Measurements from ENCODE around the gene PHF21B. TPM values are rescaled to one million over a fixed set of nuclear protein-coding genes. Genes with fewer than 3 reads are reported as not detected.

PHF21B gene
- total RNA-seq, 1 donor from 2014 or later: not detected

DNA sequence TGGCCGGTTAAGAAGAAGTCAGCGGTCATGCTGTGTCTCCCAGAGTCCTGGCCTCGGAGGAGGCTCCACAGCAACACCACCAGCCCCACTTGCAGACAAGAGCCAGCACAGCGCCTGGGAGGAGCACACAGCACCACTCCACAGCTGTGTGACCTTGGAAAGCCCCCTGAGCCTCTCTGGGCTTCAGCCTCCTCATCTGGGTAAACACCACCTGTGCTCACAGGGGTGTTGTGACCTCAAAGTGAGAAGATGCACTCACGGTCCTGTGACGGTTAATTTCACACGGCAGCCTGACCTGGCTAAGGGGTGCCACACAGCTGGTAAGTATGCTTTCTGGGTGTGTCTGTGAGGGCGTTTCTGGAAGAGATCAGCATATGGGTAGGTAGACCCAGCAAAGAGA lies 54.7 kb downstream of the PHF21B start:
- Mint-ChIP-seq H3K9me3 (peaks cover 7% of the 10 kb centered on the region), H3K4me1 (no peaks in the 10 kb centered on the region), H3K36me3 (ENCODE audit: low read depth) (no peaks in the 10 kb centered on the region), H3K27me3 (peaks cover 4% of the 10 kb centered on the region), H3K4me3 (no peak overlapping the region), H3K27ac (no peak overlapping the region)
- ChIA-PET CTCF (no interaction called here), POLR2A (no interaction called here)
- TF ChIP-seq, protein P1, sequence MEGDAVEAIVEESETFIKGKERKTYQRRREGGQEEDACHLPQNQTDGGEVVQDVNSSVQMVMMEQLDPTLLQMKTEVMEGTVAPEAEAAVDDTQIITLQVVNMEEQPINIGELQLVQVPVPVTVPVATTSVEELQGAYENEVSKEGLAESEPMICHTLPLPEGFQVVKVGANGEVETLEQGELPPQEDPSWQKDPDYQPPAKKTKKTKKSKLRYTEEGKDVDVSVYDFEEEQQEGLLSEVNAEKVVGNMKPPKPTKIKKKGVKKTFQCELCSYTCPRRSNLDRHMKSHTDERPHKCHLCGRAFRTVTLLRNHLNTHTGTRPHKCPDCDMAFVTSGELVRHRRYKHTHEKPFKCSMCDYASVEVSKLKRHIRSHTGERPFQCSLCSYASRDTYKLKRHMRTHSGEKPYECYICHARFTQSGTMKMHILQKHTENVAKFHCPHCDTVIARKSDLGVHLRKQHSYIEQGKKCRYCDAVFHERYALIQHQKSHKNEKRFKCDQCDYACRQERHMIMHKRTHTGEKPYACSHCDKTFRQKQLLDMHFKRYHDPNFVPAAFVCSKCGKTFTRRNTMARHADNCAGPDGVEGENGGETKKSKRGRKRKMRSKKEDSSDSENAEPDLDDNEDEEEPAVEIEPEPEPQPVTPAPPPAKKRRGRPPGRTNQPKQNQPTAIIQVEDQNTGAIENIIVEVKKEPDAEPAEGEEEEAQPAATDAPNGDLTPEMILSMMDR (IDR thresholded peaks at IDR 0.05): no peak
- intact Hi-C loops (cut with micrococcal nuclease): no loop called here
- no peak for ATAC-seq (ENCODE audit: low read depth)
- no peak for DNase-seq

DNA sequence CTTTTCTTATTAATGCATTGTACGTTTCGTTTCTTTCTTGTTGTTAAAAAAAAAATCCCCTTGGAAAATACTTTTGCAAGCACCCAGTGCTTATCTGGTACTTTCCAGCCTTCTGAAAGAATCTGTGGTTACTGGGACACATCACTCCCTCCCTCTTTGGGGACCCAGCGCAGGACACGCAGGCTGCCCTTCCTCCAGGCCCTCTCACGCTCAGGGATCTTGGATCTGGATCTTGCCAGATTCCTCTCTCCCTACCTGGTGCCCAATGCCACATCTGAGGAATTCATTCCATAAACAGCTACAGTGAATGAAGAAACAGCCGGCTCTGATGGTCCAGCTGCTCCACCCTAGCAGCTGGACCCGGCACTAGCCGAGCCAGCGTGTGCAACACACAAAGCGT lies 55.7 kb downstream of the PHF21B start:
- no peaks in the 10 kb centered on the region for H3K4me1 Mint-ChIP-seq
- H3K27me3 Mint-ChIP-seq: peaks cover 4% of the 10 kb centered on the region
- no peaks in the 10 kb centered on the region for H3K36me3 Mint-ChIP-seq (ENCODE audit: low read depth)
- H3K9me3 Mint-ChIP-seq: peaks cover 7% of the 10 kb centered on the region
- no peak overlapping the region for H3K4me3 Mint-ChIP-seq
- POLR2A ChIA-PET: no interaction called here
- DNase-seq: no peak
- no peak overlapping the region for H3K27ac Mint-ChIP-seq
- TF ChIP-seq, protein P1 (IDR thresholded peaks at IDR 0.05): no peak
- ATAC-seq (ENCODE audit: low read depth): no peak
- intact Hi-C loops (cut with micrococcal nuclease): no loop called here
- CTCF ChIA-PET: no interaction called here

DNA sequence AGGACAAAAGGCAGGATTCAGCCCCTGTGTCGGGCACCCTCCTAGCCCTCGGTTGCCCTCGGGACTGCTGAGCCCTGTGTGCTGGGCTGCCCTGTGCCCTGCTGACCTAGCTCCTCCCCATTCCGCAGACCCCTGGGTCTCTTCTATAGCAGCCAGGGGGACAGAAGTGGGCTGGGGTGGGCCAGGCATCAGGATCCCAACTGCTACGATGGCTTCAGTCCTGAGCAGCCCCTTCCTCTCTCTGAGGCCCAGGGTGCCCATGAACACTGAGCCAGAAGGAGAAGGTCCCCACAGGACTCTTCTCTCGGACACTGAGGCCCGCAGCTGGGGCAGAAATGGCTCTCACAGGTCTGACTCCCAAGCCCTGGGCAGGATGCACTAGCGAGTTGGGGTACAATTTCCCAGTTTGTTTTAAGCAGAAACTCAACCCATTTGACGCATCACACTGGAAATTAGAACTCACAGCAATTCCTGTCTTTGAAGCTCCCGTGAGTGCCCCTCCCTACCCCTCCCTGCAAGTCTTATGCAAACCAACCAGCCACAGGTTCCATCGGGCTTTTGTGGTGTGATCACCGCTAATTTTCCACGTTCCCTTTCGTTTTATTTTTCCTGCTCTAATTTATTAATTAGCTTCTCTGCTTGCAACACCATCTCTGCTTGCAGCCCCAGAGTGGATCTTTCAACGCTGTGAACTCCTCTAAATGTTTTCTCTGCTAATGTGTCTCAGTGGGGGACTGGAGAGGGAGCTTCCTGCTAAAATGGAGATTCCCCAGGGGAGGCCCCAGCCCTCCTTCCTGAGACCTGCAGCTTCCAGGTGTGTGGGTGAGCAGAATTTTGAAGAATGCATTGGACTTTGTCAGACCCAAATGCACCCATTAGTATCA lies 56.7 kb downstream of the PHF21B start:
- Mint-ChIP-seq H3K27ac (no peak overlapping the region), H3K27me3 (peaks cover 2% of the 10 kb centered on the region), H3K9me3 (peaks cover 7% of the 10 kb centered on the region), H3K4me1 (no peaks in the 10 kb centered on the region), H3K36me3 (ENCODE audit: low read depth) (no peaks in the 10 kb centered on the region), H3K4me3 (no peak overlapping the region)
- intact Hi-C loops (cut with micrococcal nuclease): no loop called here
- ATAC-seq (ENCODE audit: low read depth): no peak
- no peak for DNase-seq
- TF ChIP-seq, protein P1 (IDR thresholded peaks at IDR 0.05): no peak
- CTCF ChIA-PET: no interaction called here
- POLR2A ChIA-PET: no interaction called here

DNA sequence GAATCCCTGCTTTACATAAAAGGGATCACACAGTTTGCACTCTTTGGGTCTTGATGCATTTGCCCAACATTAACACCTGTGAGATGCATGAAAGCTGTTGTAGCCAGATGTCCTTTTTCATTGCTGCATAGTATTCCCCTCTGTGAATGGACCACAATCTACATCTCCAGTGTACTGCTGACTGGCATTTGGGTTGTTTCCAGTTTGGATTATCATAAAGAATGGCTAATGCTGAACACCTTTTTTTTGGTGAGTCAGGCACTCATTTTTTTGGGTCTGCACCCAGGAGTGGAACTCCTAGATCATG lies 58.3 kb downstream of the PHF21B start:
- Mint-ChIP-seq H3K4me1 (no peaks in the 10 kb centered on the region), H3K27me3 (no peaks in the 10 kb centered on the region), H3K9me3 (peaks cover 7% of the 10 kb centered on the region), H3K27ac (no peak overlapping the region), H3K4me3 (no peak overlapping the region), H3K36me3 (ENCODE audit: low read depth) (no peaks in the 10 kb centered on the region)
- TF ChIP-seq, protein P1 (IDR thresholded peaks at IDR 0.05): no peak
- ChIA-PET POLR2A (no interaction called here), CTCF (no interaction called here)
- DNase-seq (no peak), ATAC-seq (ENCODE audit: low read depth) (no peak)
- intact Hi-C loops (cut with micrococcal nuclease): no loop called here

DNA sequence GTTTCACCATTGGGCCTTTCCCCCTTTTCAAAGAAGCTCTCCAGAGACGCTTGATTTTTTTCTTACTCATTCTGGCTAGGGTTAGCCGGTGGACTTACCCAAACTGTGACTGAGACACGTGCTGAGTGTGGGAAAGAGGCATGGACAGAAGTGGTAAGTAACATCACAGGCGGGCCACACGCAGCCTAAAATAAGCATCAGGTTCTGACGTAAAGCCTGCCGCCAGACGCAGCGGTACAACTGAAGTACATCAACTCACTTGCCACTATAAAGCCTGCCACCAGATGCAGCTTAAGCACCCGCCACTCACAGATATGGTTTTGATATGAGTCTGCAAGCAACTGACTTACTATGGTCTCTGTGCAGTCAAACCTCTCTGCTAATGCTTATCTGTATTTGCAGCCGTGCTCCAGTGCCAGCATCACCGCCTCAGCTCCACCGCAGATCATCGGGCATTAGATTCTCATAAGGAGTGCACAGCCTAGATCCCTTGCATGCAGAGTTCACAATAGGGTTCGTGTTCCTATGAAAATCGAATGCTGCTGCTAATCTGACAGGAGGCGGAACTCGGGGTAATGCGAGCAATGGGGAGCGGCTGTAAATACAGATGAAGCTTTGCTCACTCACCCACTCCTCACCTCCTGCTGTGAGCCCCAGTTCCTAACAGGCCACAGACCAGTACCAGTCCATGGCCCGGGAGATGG lies 58.8 kb downstream of the PHF21B start:
- no peak overlapping the region for H3K4me3 Mint-ChIP-seq
- H3K9me3 Mint-ChIP-seq: peaks cover 7% of the 10 kb centered on the region
- DNase-seq (no peak), ATAC-seq (ENCODE audit: low read depth) (no peak)
- POLR2A ChIA-PET: no interaction called here
- H3K4me1 Mint-ChIP-seq: no peaks in the 10 kb centered on the region
- TF ChIP-seq, protein P1 (IDR thresholded peaks at IDR 0.05): no peak
- CTCF ChIA-PET: no interaction called here
- intact Hi-C loops (cut with micrococcal nuclease): no loop called here
- H3K27ac Mint-ChIP-seq: no peak overlapping the region
- no peaks in the 10 kb centered on the region for H3K27me3 Mint-ChIP-seq
- H3K36me3 Mint-ChIP-seq (ENCODE audit: low read depth): no peaks in the 10 kb centered on the region
